Measurements from ENCODE around the gene INAVA.

INAVA gene

DNA sequence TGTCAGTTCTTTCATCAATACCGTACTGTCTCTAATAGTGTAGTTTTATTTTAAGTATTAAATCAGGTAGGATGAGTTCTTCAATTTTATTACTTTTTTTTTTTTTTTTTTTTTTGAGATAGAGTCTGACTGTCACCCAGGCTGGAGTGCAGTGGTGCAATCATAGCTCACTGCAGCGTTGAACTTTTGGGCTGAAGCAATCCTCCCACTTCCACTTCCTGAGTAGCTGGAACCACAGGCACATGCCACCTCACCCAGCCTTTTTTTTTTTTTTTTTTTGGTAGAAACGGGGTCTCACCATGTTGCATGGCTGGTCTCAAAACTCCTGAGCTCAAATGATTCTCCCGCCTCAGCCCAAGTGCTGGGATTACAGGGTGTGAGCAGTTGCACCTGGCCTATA is 44.3 kb downstream of the INAVA start:
- Histone ChIP-seq H3K27ac (ENCODE audit: low read depth, low read length) (no peak overlapping the region), H3K36me3 (ENCODE audit: control insufficient read depth, low read length) (no peaks in the 10 kb centered on the region), H4K20me1 (ENCODE audit: control insufficient read depth, insufficient read depth, low read depth, low read length) (no peaks in the 10 kb centered on the region), H3K9me2 (replicated peaks; ENCODE audit: control insufficient read depth, low read length) (no peaks in the 10 kb centered on the region), H3K4me2 (ENCODE audit: low read length) (no peak overlapping the region), H3K4me1 (ENCODE audit: control insufficient read depth, low read length) (no peaks in the 10 kb centered on the region), H3K27me3 (ENCODE audit: control insufficient read depth, low read length) (peaks cover 3% of the 10 kb centered on the region; the same call in 1 of the 2 replicates), H3K4me3 (ENCODE audit: low read length) (no peak overlapping the region), H3F3A (ENCODE audit: control insufficient read depth, insufficient read depth) (no peaks in the 10 kb centered on the region), H3K79me2 (ENCODE audit: control insufficient read depth, low read length) (no peaks in the 10 kb centered on the region), H3K9me3 (ENCODE audit: control insufficient read depth, insufficient read depth, low read length) (no peaks in the 10 kb centered on the region)
- TF ChIP-seq EZH2phosphoT487 (IDR thresholded peaks at IDR 0.05; ENCODE audit: borderline replicate concordance, low read length): no peak

- TF ChIP-seq, protein P1, sequence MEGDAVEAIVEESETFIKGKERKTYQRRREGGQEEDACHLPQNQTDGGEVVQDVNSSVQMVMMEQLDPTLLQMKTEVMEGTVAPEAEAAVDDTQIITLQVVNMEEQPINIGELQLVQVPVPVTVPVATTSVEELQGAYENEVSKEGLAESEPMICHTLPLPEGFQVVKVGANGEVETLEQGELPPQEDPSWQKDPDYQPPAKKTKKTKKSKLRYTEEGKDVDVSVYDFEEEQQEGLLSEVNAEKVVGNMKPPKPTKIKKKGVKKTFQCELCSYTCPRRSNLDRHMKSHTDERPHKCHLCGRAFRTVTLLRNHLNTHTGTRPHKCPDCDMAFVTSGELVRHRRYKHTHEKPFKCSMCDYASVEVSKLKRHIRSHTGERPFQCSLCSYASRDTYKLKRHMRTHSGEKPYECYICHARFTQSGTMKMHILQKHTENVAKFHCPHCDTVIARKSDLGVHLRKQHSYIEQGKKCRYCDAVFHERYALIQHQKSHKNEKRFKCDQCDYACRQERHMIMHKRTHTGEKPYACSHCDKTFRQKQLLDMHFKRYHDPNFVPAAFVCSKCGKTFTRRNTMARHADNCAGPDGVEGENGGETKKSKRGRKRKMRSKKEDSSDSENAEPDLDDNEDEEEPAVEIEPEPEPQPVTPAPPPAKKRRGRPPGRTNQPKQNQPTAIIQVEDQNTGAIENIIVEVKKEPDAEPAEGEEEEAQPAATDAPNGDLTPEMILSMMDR (IDR thresholded peaks at IDR 0.05; ENCODE audit: low read depth, low read length, poor library complexity, severe bottlenecking): no peak
- TF ChIP-seq EZH2phosphoT487 (IDR thresholded peaks at IDR 0.05; ENCODE audit: borderline replicate concordance, low read length): no peak
- Histone ChIP-seq H3K4me1 (ENCODE audit: control insufficient read depth, low read length) (no peaks in the 10 kb centered on the region), H3K4me2 (ENCODE audit: low read length) (no peak overlapping the region), H4K20me1 (ENCODE audit: control insufficient read depth, insufficient read depth, low read depth, low read length) (no peaks in the 10 kb centered on the region), H3K27me3 (ENCODE audit: control insufficient read depth, low read length) (peaks cover 19% of the 10 kb centered on the region), H3F3A (ENCODE audit: control insufficient read depth, insufficient read depth) (no peaks in the 10 kb centered on the region), H3K36me3 (ENCODE audit: control insufficient read depth, low read length) (no peaks in the 10 kb centered on the region), H3K4me3 (ENCODE audit: low read length) (no peak overlapping the region), H3K9me2 (replicated peaks; ENCODE audit: control insufficient read depth, low read length) (no peaks in the 10 kb centered on the region), H3K79me2 (ENCODE audit: control insufficient read depth, low read length) (no peaks in the 10 kb centered on the region), H3K9me3 (ENCODE audit: control insufficient read depth, insufficient read depth, low read length) (0 out of 2 replicates have a peak, but pooled peaks cover 4% of the 10 kb centered on the region), H3K27ac (ENCODE audit: low read depth, low read length) (no peak overlapping the region)
Measured at GRCh38 chr1:200945111-200945510, 50.4 kb downstream of the INAVA start.

GRCh38 chr1:200947059-200947566 is 52.4 kb downstream of the INAVA start:
- H3K27me3 ChIP-seq (ENCODE audit: control insufficient read depth, low read length): peaks cover 16% of the 10 kb centered on the region
- TF ChIP-seq, protein P1 (IDR thresholded peaks at IDR 0.05; ENCODE audit: low read depth, low read length, poor library complexity, severe bottlenecking): no peak
- no peak for TF ChIP-seq EZH2phosphoT487 (IDR thresholded peaks at IDR 0.05; ENCODE audit: borderline replicate concordance, low read length)
- H3F3A ChIP-seq (ENCODE audit: control insufficient read depth, insufficient read depth): no peaks in the 10 kb centered on the region
- H3K36me3 ChIP-seq (ENCODE audit: control insufficient read depth, low read length): no peaks in the 10 kb centered on the region
- H3K4me3 ChIP-seq (ENCODE audit: low read length): no peak overlapping the region
- no peaks in the 10 kb centered on the region for H4K20me1 ChIP-seq (ENCODE audit: control insufficient read depth, insufficient read depth, low read depth, low read length)
- H3K27ac ChIP-seq (ENCODE audit: low read depth, low read length): no peak overlapping the region
- no peaks in the 10 kb centered on the region for H3K9me2 ChIP-seq (replicated peaks; ENCODE audit: control insufficient read depth, low read length)
- no peak overlapping the region for H3K4me2 ChIP-seq (ENCODE audit: low read length)
- no peaks in the 10 kb centered on the region for H3K79me2 ChIP-seq (ENCODE audit: control insufficient read depth, low read length)
- no peaks in the 10 kb centered on the region for H3K4me1 ChIP-seq (ENCODE audit: control insufficient read depth, low read length)
- 0 out of 2 replicates have a peak, but pooled peaks cover 4% of the 10 kb centered on the region for H3K9me3 ChIP-seq (ENCODE audit: control insufficient read depth, insufficient read depth, low read length)

- Histone ChIP-seq H3K9me3 (ENCODE audit: control insufficient read depth, insufficient read depth, low read length) (0 out of 2 replicates have a peak, but pooled peaks cover 4% of the 10 kb centered on the region), H3K4me1 (ENCODE audit: control insufficient read depth, low read length) (no peaks in the 10 kb centered on the region), H4K20me1 (ENCODE audit: control insufficient read depth, insufficient read depth, low read depth, low read length) (no peaks in the 10 kb centered on the region), H3K4me3 (ENCODE audit: low read length) (no peak overlapping the region), H3K4me2 (ENCODE audit: low read length) (no peak overlapping the region), H3K36me3 (ENCODE audit: control insufficient read depth, low read length) (no peaks in the 10 kb centered on the region), H3K27me3 (ENCODE audit: control insufficient read depth, low read length) (peaks cover 12% of the 10 kb centered on the region), H3F3A (ENCODE audit: control insufficient read depth, insufficient read depth) (no peaks in the 10 kb centered on the region), H3K79me2 (ENCODE audit: control insufficient read depth, low read length) (no peaks in the 10 kb centered on the region), H3K9me2 (replicated peaks; ENCODE audit: control insufficient read depth, low read length) (no peaks in the 10 kb centered on the region), H3K27ac (ENCODE audit: low read depth, low read length) (no peak overlapping the region)
- TF ChIP-seq EZH2phosphoT487 (IDR thresholded peaks at IDR 0.05; ENCODE audit: borderline replicate concordance, low read length): no peak
- TF ChIP-seq, protein P1 (IDR thresholded peaks at IDR 0.05; ENCODE audit: low read depth, low read length, poor library complexity, severe bottlenecking): no peak
Measured at GRCh38 chr1:200949626-200950025, 54.9 kb downstream of the INAVA start.

Measured in DOHH2 (cell line).